ENCODE results near the gene KRTAP17-1. TPM values are rescaled to one million over a fixed set of nuclear protein-coding genes. Genes with fewer than 3 reads are reported as not detected.
"Not testable (repeated sequence)": the region's sequence is repeated elsewhere in the genome, so short reads cannot be mapped to it uniquely, and the experiment has no call there.

KRTAP17-1 gene
- total RNA-seq, 1 donor from 2014 or later, result not detected

DNA sequence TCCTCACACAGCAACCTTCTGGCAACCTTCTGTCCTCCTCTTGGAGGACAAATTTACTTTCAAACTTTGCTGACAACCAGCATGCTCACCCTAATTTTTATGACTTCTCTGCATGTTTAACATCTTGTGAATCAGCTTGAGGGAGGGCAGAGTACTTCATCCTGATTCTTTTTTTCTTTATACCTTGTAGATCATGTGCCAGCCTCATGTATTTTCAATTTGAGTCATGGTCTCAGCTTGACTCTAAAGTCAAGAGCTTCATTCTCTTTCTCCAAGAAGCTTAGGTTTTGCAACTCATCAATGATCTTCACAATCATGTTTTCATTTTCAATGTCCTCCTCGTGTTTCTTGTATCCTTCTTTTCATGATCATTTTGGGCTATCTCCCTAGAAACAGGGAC, 43.7 kb downstream of the KRTAP17-1 start:
- DNase-seq (ENCODE audit: missing footprints), result no peak
- ATAC-seq, result no peak
- intact Hi-C loops (cut with DNase I), result no loop called here

DNA sequence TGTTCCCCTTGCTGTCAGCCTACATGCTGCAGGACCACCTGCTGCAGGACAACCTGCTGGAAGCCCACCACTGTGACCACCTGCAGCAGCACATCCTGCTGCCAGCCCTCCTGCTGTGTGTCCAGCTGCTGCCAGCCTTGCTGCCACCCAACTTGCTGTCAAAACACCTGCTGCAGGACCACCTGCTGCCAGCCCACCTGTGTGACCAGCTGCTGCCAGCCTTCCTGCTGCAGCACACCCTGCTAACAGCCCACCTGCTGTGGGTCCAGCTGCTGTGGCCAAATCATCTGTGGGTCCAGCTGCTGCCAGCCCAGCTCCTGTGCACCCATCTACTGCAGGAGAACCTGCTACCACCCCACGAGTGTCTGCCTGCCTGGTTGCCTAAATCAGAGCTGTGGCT, 44.2 kb downstream of the KRTAP17-1 start:
- intact Hi-C loops (cut with DNase I); DNase-seq (ENCODE audit: missing footprints); ATAC-seq: not testable (repeated sequence)

GRCh38 chr17:41267711-41268110, 47.8 kb downstream of the KRTAP17-1 start:
- no peak for DNase-seq (ENCODE audit: missing footprints)
- no peak for ATAC-seq
- intact Hi-C loops (cut with DNase I), result no loop called here

- DNase-seq (ENCODE audit: missing footprints) (no peak), ATAC-seq (no peak)
- intact Hi-C loops (cut with DNase I), result no loop called here
Measured at GRCh38 chr17:41265078-41265477, 50.4 kb downstream of the KRTAP17-1 start, which contains the start of gene KRTAP9-6. Gene KRTAP9-6, plus strand, starts transcription at chr17:41265378. Its CDS starts 0 bp downstream, at chr17:41265378.

Other genes starting within 250 kb of the KRTAP17-1 start
- not detected for gene KRTAP2-4, start 249.8 kb downstream of the KRTAP17-1 start, total RNA-seq
- not detected for gene KRTAP4-7, start 231.6 kb downstream of the KRTAP17-1 start, total RNA-seq
- not detected for gene KRTAP4-8, start 217.6 kb downstream of the KRTAP17-1 start, total RNA-seq
- gene KRTAP4-16, start 213.5 kb downstream of the KRTAP17-1 start, total RNA-seq, result not detected
- gene KRTAP4-9, start 210.3 kb downstream of the KRTAP17-1 start, total RNA-seq, result not detected
- gene KRTAP4-11, start 197.3 kb downstream of the KRTAP17-1 start, total RNA-seq, result not detected
- gene KRTAP4-12, start 191.5 kb downstream of the KRTAP17-1 start, total RNA-seq, result not detected
- not detected for gene KRTAP4-6, start 175.2 kb downstream of the KRTAP17-1 start, total RNA-seq
- not detected for gene KRTAP4-5, start 165.9 kb downstream of the KRTAP17-1 start, total RNA-seq
- gene KRTAP4-4, start 155.0 kb downstream of the KRTAP17-1 start, total RNA-seq, result not detected
- gene KRTAP4-3, start 147.5 kb downstream of the KRTAP17-1 start, total RNA-seq, result not detected
- gene KRTAP4-2, start 137.5 kb downstream of the KRTAP17-1 start, total RNA-seq, result not detected
- gene KRTAP4-1, start 130.8 kb downstream of the KRTAP17-1 start, total RNA-seq, result not detected
- gene KRTAP9-1, start 125.8 kb downstream of the KRTAP17-1 start, total RNA-seq, result not detected
- not detected for gene KRTAP9-2, start 89.1 kb downstream of the KRTAP17-1 start, total RNA-seq
- not detected for gene KRTAP9-3, start 83.3 kb downstream of the KRTAP17-1 start, total RNA-seq
- not detected for gene KRTAP9-8, start 77.7 kb downstream of the KRTAP17-1 start, total RNA-seq
- not detected for gene KRTAP9-4, start 66.0 kb downstream of the KRTAP17-1 start, total RNA-seq
- gene KRTAP9-9, start 60.3 kb downstream of the KRTAP17-1 start, total RNA-seq, result not detected
- not detected for gene KRTAP9-6, start 50.3 kb downstream of the KRTAP17-1 start, total RNA-seq
- not detected for gene KRTAP9-7, start 40.0 kb downstream of the KRTAP17-1 start, total RNA-seq
- gene KRTAP29-1, start 12.9 kb downstream of the KRTAP17-1 start, total RNA-seq, result not detected
- not detected for gene KRTAP16-1, start 6.4 kb downstream of the KRTAP17-1 start, total RNA-seq
- gene KRT33A, start 35.1 kb upstream of the KRTAP17-1 start, total RNA-seq, result not detected
- gene KRT33B, start 54.1 kb upstream of the KRTAP17-1 start, total RNA-seq, result not detected
- not detected for gene KRT34, start 66.6 kb upstream of the KRTAP17-1 start, total RNA-seq
- not detected for gene KRT31, start 81.9 kb upstream of the KRTAP17-1 start, total RNA-seq
- not detected for gene KRT37, start 108.9 kb upstream of the KRTAP17-1 start, total RNA-seq
- gene KRT38, start 125.3 kb upstream of the KRTAP17-1 start, total RNA-seq, result not detected
- not detected for gene KRT32, start 151.7 kb upstream of the KRTAP17-1 start, total RNA-seq
- not detected for gene KRT35, start 165.4 kb upstream of the KRTAP17-1 start, total RNA-seq
- gene KRT36, start 174.2 kb upstream of the KRTAP17-1 start, total RNA-seq, result not detected
- gene KRT13, start 189.9 kb upstream of the KRTAP17-1 start, total RNA-seq, result not detected
- gene KRT15, start 203.2 kb upstream of the KRTAP17-1 start, total RNA-seq, result not detected
- 1.4 TPM for gene KRT19, start 212.6 kb upstream of the KRTAP17-1 start, total RNA-seq